Esophagus muscularis mucosa (tissue), 3 donors: Measurements from ENCODE around the gene UMODL1.

Source experiments
- POLR2AphosphoS5 ChIP-seq, 2 donors: sonication (generic); formaldehyde crosslinking; IDR thresholded peaks; one replicate each; pipeline ENCODE4 v1.6.1; 2017; ENCODE audit warnings: antibody characterized with exemption in 2 of 2
- TF ChIP-seq, protein P1 (sequence below), 3 experiments: fragments of 200-600 bp in 2 of 3; fragments of 450-650 bp in 1 of 3; sonication (generic) in 2 of 3; IDR thresholded peaks; one replicate each; pipeline ENCODE4 v1.5.1; 2017 to 2019; ENCODE audit warnings: antibody characterized with exemption in 3 of 3, mild to moderate bottlenecking in 2 of 3, moderate library complexity in 1 of 3

DNA sequence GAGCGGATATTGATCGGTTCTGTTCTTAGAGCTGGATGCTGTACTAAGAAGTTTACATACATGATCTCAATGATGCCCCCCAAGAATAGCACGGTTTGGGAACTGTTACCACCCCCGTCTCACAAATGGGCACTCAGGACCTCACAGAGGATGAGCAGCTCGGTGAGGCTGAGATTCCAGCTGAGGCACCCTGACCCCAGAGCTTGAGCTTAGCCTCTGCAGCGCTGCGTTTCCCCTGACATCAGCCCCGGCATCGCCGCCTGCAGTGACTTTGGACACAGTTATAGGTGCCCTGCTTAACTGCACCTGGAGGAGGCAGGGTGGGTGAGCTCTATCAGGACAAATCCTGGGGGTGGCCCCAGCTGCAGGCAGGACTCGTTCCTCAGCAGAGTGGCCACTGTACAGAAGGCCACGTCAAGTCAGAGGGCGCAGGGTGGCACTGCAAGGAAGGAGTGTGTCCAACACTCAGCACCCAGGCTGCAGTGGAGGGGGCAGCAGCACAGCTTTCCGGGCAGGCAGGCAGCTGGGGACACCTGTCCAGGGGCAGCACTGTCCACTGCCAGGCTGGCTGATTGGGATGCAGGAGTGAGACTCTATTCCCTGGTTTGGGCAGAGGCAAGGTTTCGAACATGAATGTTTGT lies 82.0 kb downstream of the UMODL1 start:
- TF ChIP-seq POLR2AphosphoS5 (IDR thresholded peaks at IDR 0.05): no peak
- TF ChIP-seq, protein P1, sequence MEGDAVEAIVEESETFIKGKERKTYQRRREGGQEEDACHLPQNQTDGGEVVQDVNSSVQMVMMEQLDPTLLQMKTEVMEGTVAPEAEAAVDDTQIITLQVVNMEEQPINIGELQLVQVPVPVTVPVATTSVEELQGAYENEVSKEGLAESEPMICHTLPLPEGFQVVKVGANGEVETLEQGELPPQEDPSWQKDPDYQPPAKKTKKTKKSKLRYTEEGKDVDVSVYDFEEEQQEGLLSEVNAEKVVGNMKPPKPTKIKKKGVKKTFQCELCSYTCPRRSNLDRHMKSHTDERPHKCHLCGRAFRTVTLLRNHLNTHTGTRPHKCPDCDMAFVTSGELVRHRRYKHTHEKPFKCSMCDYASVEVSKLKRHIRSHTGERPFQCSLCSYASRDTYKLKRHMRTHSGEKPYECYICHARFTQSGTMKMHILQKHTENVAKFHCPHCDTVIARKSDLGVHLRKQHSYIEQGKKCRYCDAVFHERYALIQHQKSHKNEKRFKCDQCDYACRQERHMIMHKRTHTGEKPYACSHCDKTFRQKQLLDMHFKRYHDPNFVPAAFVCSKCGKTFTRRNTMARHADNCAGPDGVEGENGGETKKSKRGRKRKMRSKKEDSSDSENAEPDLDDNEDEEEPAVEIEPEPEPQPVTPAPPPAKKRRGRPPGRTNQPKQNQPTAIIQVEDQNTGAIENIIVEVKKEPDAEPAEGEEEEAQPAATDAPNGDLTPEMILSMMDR (IDR thresholded peaks at IDR 0.05): no peak
